Prostate gland (tissue), 2 donors: ENCODE data around the gene TBCC.

ENCODE experiments used
- POLR2A ChIP-seq: fragments of 450-650 bp; IDR thresholded peaks from one replicate; pipeline ENCODE4 v1.6.1; 2016; ENCODE audit warnings: antibody characterized with exemption, mild to moderate bottlenecking
- POLR2AphosphoS5 ChIP-seq: sonication (generic); formaldehyde crosslinking; IDR thresholded peaks from one replicate; pipeline ENCODE4 v1.6.1; 2017; ENCODE audit warnings: antibody characterized with exemption
- TF ChIP-seq, protein P1 (sequence below), 4 experiments: fragments of 200-600 bp in 2 of 4; fragments of 450-650 bp in 2 of 4; sonication (generic) in 2 of 4; IDR thresholded peaks; 1 replicate in 3 of 4; 2 replicates in 1 of 4; pipeline ENCODE4 v1.5.1; 2016 to 2019; ENCODE audit warnings: antibody characterized with exemption in 4 of 4, mild to moderate bottlenecking in 2 of 4, moderate library complexity in 2 of 4

- TF ChIP-seq, protein P1, sequence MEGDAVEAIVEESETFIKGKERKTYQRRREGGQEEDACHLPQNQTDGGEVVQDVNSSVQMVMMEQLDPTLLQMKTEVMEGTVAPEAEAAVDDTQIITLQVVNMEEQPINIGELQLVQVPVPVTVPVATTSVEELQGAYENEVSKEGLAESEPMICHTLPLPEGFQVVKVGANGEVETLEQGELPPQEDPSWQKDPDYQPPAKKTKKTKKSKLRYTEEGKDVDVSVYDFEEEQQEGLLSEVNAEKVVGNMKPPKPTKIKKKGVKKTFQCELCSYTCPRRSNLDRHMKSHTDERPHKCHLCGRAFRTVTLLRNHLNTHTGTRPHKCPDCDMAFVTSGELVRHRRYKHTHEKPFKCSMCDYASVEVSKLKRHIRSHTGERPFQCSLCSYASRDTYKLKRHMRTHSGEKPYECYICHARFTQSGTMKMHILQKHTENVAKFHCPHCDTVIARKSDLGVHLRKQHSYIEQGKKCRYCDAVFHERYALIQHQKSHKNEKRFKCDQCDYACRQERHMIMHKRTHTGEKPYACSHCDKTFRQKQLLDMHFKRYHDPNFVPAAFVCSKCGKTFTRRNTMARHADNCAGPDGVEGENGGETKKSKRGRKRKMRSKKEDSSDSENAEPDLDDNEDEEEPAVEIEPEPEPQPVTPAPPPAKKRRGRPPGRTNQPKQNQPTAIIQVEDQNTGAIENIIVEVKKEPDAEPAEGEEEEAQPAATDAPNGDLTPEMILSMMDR (IDR thresholded peaks at IDR 0.05), result no peak
- TF ChIP-seq POLR2A (no peak), POLR2AphosphoS5 (no peak)
Measured at GRCh38 chr6:42694586-42694985, 51.3 kb downstream of the TBCC start.
